GM19099 (cell line): ENCODE measurements around the gene PIAS1.

Experiments used
- POLR2A ChIP-seq: IDR thresholded peaks from 3 replicates; pipeline ENCODE4 v1.6.1; 2011; ENCODE audit warnings: low read depth; ENCODE audit not compliant: insufficient read length; ENCODE audit errors: extremely low read depth

Gene PIAS1

GRCh38 chr15:68230157-68231100 is 176.3 kb downstream of the PIAS1 start:
- TF ChIP-seq POLR2A: no peak

- TF ChIP-seq POLR2A: no peak
Observed at GRCh38 chr15:68231102-68231818, 177.1 kb downstream of the PIAS1 start.

- TF ChIP-seq POLR2A: no peak
Observed at GRCh38 chr15:68232449-68232848, 178.3 kb downstream of the PIAS1 start.

GRCh38 chr15:68232937-68233336 is 178.8 kb downstream of the PIAS1 start:
- TF ChIP-seq POLR2A: no peak

GRCh38 chr15:68234060-68234459 is 179.9 kb downstream of the PIAS1 start:
- no peak for TF ChIP-seq POLR2A

GRCh38 chr15:68235022-68235421 is 180.9 kb downstream of the PIAS1 start:
- no peak for TF ChIP-seq POLR2A

- TF ChIP-seq POLR2A: no peak
Observed at GRCh38 chr15:68239025-68239424, 184.9 kb downstream of the PIAS1 start.

GRCh38 chr15:68241088-68241935 is 187.2 kb downstream of the PIAS1 start:
- no peak for TF ChIP-seq POLR2A
